SK-N-MC (cell line): ENCODE results near the gene TTBK1.

Experiments
- EZH2 ChIP-seq: fragments of 200-600 bp; sonication (generic); IDR thresholded peaks from one replicate; pipeline ENCODE4 v1.6.1; 2017; ENCODE audit warnings: antibody characterized with exemption
- POLR2AphosphoS5 ChIP-seq: IDR thresholded peaks from 2 replicates; pipeline ENCODE4 v1.6.1; 2012; ENCODE audit warnings: mild to moderate bottlenecking, low read depth, low read length, borderline replicate concordance

- no peak for TF ChIP-seq POLR2AphosphoS5
- no peak for TF ChIP-seq EZH2
These were observed 512 bp downstream of the TTBK1 start for GRCh38 chr6:43243664-43244321.
